ENCODE data around the gene RPS16. TPM values are rescaled to one million over a fixed set of nuclear protein-coding genes. Genes with fewer than 3 reads are reported as not detected.

RPS16 gene
- total RNA-seq, 4 donors from 2014 or later, result 1,023 to 1,769 (median 1,110) TPM

DNA sequence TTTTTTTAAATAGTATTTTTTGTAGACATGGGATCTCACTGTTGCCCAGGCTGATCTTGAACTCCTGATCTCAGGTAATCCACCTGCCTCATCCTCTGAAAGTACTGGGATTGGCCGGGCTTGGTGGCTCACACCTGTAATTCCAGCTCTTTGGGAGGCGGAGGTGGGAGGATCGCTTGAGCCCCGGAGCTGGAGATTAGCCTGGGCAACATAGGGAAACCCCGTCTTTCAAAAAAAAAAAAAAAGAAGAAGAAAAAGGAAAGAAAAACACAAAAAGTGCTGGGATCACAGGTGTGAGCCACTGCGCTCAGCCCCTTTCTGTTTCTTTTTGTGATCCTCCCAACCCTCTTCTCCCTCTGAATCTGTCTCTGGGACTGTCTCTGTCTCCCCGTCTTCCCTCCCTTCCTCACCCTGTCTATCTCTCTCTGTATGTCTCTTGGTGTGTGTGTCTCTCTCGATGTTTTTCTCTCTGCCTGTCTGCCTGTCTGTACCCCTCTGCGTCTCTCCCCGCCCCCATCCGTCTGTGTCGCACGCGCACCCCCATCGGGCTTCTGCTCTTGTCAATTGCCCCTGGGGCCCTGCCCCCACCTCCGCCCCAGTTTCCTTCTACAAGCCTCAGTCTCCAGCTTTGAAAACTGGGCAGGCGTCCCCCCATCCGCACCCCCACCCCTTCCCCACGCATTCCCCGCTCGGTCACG is 29.6 kb downstream of the RPS16 start:
- Histone ChIP-seq H3K27me3 (no peaks in the 10 kb centered on the region), H3K9me3 (no peaks in the 10 kb centered on the region), H3K4me3 (peak overlapping the region; percentile 84 to 90), H3K27ac (peak overlapping the region; percentile 99 to 100 (median 99)), H3K36me3 (peaks cover 4 to 22% of the 10 kb centered on the region in 2 donors), H3K4me1 (peaks cover 0 to 58% (median 26%) of the 10 kb centered on the region in 3 donors)
- no peak for ATAC-seq
- TF ChIP-seq POLR2A (IDR thresholded peaks at IDR 0.05) (peak in 1 of 2 donors; percentile 24), EP300 (IDR thresholded peaks at IDR 0.05) (no peak), POLR2AphosphoS5 (IDR thresholded peaks at IDR 0.05) (no peak)
- TF ChIP-seq, protein P1, sequence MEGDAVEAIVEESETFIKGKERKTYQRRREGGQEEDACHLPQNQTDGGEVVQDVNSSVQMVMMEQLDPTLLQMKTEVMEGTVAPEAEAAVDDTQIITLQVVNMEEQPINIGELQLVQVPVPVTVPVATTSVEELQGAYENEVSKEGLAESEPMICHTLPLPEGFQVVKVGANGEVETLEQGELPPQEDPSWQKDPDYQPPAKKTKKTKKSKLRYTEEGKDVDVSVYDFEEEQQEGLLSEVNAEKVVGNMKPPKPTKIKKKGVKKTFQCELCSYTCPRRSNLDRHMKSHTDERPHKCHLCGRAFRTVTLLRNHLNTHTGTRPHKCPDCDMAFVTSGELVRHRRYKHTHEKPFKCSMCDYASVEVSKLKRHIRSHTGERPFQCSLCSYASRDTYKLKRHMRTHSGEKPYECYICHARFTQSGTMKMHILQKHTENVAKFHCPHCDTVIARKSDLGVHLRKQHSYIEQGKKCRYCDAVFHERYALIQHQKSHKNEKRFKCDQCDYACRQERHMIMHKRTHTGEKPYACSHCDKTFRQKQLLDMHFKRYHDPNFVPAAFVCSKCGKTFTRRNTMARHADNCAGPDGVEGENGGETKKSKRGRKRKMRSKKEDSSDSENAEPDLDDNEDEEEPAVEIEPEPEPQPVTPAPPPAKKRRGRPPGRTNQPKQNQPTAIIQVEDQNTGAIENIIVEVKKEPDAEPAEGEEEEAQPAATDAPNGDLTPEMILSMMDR (IDR thresholded peaks at IDR 0.05), result no peak
- WGBS, 2 donors (ENCODE audit: low coverage in 1 of 2), result 0 to 32% methylated on average over 2 to 8 of the region's 22 CpGs

DNA sequence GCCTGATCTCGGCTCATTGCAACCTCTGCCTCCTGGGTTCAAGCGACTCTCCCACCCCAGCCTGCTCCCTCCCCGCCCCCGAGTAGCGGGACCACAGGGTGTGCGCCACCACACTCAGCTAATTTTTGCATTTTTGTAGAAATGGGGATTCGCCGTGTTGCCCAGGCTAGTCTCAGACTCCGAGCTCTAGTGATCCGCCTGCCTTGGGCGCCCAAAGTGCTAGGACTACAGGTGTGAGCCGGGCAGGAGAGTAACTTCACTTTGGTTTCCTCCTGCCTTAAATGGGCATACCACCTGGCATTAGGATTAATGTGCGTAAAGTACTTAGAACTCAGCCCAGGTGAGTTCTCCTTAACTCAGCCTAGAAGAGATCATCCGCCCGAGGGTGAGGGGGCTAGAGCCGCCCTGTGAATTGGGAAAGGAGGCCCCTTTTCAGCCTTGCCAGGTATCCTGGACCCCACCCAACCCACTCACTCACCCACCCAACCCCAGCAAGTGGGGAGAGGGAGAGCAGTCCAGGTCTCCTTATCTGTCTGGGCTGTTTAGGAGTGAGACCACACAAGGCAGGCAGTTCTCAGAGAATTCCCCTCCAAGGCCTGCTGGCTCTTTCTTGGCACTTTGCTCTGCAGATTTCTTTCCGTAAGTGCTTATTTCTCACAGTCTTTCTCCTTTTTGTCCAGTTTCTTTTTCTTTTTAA is 30.3 kb downstream of the RPS16 start:
- Histone ChIP-seq H3K4me3 (peak overlapping the region; percentile 84 to 90), H3K27me3 (no peaks in the 10 kb centered on the region), H3K27ac (peak overlapping the region; percentile 99 to 100 (median 99)), H3K9me3 (no peaks in the 10 kb centered on the region), H3K4me1 (peaks cover 0 to 55% (median 21%) of the 10 kb centered on the region in 3 donors), H3K36me3 (peaks cover 4 to 22% of the 10 kb centered on the region in 2 donors)
- 70% methylated on average over 4 of the region's 17 CpGs; no CpG with 5 or more reads in 1 of the 2 donors for WGBS, 2 donors (ENCODE audit: low coverage in 1 of 2)
- ATAC-seq, result no peak
- TF ChIP-seq POLR2A (IDR thresholded peaks at IDR 0.05) (no peak), EP300 (IDR thresholded peaks at IDR 0.05) (no peak), POLR2AphosphoS5 (IDR thresholded peaks at IDR 0.05) (no peak)
- TF ChIP-seq, protein P1 (IDR thresholded peaks at IDR 0.05), result no peak

DNA sequence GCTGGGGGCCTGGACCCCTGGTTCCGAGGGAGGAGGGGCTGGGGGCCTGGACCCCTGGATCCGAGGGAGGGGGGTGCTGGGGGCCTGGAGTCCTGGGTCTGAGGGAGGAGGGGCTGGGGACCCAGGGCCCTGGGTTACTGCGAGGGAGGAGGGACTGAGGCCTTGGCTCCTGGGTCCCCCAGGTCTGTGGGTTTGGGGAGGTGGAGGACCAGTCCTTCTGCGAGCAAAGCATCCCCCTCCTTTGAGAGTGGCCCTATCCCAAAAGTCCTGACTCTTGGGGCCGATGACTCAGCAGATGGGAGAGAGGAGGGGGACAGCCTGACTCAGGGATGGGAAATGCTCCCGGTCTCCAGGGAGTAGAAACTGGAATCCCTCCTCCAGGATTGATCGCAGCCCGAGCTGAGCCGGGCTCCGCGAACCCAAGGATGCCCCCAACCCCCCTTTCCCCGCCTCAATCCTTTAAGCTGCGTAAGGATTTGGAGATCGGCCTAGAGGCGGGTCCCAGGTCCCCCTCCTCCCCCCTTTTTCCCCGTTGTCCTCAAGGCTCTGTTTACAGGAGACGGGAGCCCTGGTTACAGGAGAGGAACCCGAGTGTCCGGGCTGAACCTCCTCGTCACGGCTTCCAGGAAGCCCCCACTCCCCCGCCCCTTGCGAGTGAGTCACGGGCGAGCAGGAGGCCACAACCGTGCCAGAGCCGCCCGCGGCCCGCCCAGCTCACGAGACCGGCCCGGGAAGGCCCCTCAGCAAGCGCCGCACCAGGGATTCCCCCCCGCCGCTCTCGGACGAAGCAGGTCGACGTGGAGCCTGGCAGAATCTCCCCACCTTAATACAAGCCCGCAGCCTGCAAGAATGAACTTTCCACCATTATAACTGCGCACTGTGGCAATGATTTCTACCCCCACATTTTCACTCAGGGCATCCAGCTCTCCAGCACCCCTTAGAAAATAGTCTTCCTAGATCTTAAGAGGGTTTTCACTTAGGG is 32.1 kb downstream of the RPS16 start:
- Histone ChIP-seq H3K4me1 (peaks cover 0 to 63% (median 22%) of the 10 kb centered on the region in 3 donors), H3K9me3 (no peaks in the 10 kb centered on the region), H3K27me3 (no peaks in the 10 kb centered on the region), H3K4me3 (peak overlapping the region; percentile 50 to 71), H3K27ac (peak overlapping the region; percentile 99 to 100 (median 99)), H3K36me3 (peaks cover 4 to 24% of the 10 kb centered on the region in 2 donors)
- TF ChIP-seq, protein P1 (IDR thresholded peaks at IDR 0.05), result no peak
- TF ChIP-seq POLR2AphosphoS5 (IDR thresholded peaks at IDR 0.05) (peak; percentile 99), POLR2A (IDR thresholded peaks at IDR 0.05) (peak; percentile 57 to 73), EP300 (IDR thresholded peaks at IDR 0.05) (peak; percentile 86)
- ATAC-seq, result peak; percentile 67
- WGBS, 2 donors (ENCODE audit: low coverage in 1 of 2), result 0% methylated on average over 2 to 5 of the region's 43 CpGs

DNA sequence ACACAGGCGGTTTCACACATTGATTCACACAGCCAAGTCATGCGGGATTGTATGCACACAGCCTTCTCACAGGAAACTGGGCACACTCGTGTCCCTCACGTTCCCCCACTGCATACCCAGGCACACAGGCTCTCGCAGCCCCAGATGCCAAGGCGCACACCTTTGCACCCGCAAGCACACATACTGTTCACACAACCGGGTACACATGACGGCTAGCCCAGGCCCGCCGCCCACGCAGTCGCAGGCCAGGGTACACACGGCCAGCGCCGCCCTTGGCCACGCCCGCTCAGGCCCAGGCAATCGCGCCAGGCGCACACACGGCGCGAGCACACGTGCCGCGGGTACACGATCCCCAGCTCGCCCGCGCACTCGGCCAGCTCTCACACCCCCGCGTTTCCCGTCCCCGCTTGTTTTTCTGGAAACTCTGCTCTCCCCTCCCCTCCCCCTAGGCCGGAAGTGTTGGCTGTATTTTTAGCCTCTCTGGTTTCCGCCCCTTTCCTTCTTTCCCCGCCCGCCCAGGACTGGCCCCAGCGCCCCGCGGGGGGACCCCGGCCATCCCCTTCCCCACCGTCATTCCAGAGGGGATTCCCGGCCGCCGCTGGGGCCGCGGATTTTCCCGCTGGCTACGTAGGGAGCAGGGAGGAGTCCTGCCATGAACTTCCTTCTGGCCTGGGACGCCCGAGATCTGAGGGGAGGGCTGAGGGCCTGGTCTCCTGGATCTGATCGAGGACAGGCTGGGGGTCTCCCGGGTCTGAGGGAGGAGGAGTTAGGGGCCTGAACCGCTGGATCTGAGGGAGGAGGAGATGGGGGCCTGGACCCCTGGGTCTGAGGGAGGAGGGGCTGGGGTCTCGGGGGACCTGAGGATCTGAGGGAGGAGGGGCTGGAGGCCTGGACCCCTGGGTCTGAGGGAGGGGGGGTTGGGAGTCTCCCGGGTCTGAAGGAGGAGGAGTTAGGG is 33.1 kb downstream of the RPS16 start:
- peaks cover 8 to 73% (median 31%) of the 10 kb centered on the region in 3 donors for H3K4me1 ChIP-seq
- H3K27me3 ChIP-seq, result no peaks in the 10 kb centered on the region
- peak overlapping the region; percentile 50 to 71 for H3K4me3 ChIP-seq
- 1 to 11% methylated on average over 7 to 23 of the region's 59 CpGs for WGBS, 2 donors (ENCODE audit: low coverage in 1 of 2)
- peaks cover 0 to 19% of the 10 kb centered on the region in 2 donors for H3K36me3 ChIP-seq
- ATAC-seq, result peak; percentile 35
- peak overlapping the region; percentile 99 to 100 (median 99) for H3K27ac ChIP-seq
- H3K9me3 ChIP-seq, result no peaks in the 10 kb centered on the region
- TF ChIP-seq POLR2AphosphoS5 (IDR thresholded peaks at IDR 0.05), result peak; percentile 95
- TF ChIP-seq POLR2A (IDR thresholded peaks at IDR 0.05), result peak in 1 of 2 donors; percentile 36
- TF ChIP-seq, protein P1 (IDR thresholded peaks at IDR 0.05), result no peak
- TF ChIP-seq EP300 (IDR thresholded peaks at IDR 0.05), result no peak
